ENCODE measurements around the gene LRRTM4. TPM values are rescaled to one million over a fixed set of nuclear protein-coding genes. Genes with fewer than 3 reads are reported as not detected.

Gene LRRTM4
- total RNA-seq, 2 donors from 2014 or later = 0.33 TPM; not detected in 1

GRCh38 chr2:77309725-77310124 lies 212.5 kb downstream of the LRRTM4 start:
- H3K9me3 ChIP-seq = no peaks in the 10 kb centered on the region
- H3K36me3 ChIP-seq (replicated peaks in 1 of 2; ENCODE audit: insufficient read depth in 1 of 2, low read depth in 2 of 2) = no peaks in the 10 kb centered on the region
- ATAC-seq = no peak
- TF ChIP-seq POLR2A (IDR thresholded peaks at IDR 0.05) = no peak
- no peak for TF ChIP-seq CTCF (IDR thresholded peaks at IDR 0.05)
- no peaks in the 10 kb centered on the region for H3K4me1 ChIP-seq
- no peak overlapping the region for H3K27ac ChIP-seq
- intact Hi-C loops (cut with DNase I) = no loop called here
- 56 to 79% methylated on average over 2 of the region's 2 CpGs for WGBS, 2 donors
- H3K4me3 ChIP-seq = no peak overlapping the region
- H3K27me3 ChIP-seq = no peaks in the 10 kb centered on the region
- no peak for DNase-seq

GRCh38 chr2:77301441-77301840 lies 220.7 kb downstream of the LRRTM4 start:
- TF ChIP-seq POLR2A (IDR thresholded peaks at IDR 0.05) = no peak
- TF ChIP-seq CTCF (IDR thresholded peaks at IDR 0.05) = no peak
- intact Hi-C loops (cut with DNase I) = no loop called here
- ATAC-seq (no peak), DNase-seq (no peak)
- Histone ChIP-seq H3K4me1 (no peaks in the 10 kb centered on the region), H3K27me3 (no peaks in the 10 kb centered on the region), H3K9me3 (no peaks in the 10 kb centered on the region), H3K27ac (no peak overlapping the region), H3K4me3 (no peak overlapping the region), H3K36me3 (replicated peaks in 1 of 2; ENCODE audit: insufficient read depth in 1 of 2, low read depth in 2 of 2) (no peaks in the 10 kb centered on the region)
- WGBS, 2 donors = 65 to 67% methylated on average over 1 of the region's 1 CpG

DNA sequence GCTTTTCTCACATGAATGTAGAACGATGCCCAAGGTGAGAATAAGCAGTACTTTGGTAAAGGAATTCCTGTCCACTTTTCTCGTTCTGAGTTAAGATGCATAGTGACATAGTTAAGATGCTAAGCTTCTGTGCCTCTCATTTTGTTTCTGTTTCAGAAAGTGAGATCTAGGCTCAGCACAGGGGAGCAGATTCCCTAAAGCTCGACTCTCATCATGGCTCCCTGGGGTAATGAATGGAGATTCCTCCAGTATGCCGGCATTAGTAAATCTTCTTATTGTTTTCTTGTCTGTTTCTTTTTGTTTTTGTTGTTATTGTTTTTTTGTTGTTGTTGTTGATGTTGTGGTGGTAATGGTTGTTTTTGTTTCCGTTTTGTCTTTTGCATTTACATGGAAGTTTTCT lies 225.4 kb downstream of the LRRTM4 start:
- intact Hi-C loops (cut with DNase I) = no loop called here
- Histone ChIP-seq H3K4me1 (no peaks in the 10 kb centered on the region), H3K4me3 (no peak overlapping the region), H3K27me3 (no peaks in the 10 kb centered on the region), H3K9me3 (no peaks in the 10 kb centered on the region), H3K36me3 (replicated peaks in 1 of 2; ENCODE audit: insufficient read depth in 1 of 2, low read depth in 2 of 2) (no peaks in the 10 kb centered on the region), H3K27ac (no peak overlapping the region)
- ATAC-seq (no peak), DNase-seq (no peak)
- TF ChIP-seq POLR2A (IDR thresholded peaks at IDR 0.05) = no peak
- TF ChIP-seq CTCF (IDR thresholded peaks at IDR 0.05) = no peak
- WGBS, 2 donors = 67 to 70% methylated on average over 5 of the region's 5 CpGs

DNA sequence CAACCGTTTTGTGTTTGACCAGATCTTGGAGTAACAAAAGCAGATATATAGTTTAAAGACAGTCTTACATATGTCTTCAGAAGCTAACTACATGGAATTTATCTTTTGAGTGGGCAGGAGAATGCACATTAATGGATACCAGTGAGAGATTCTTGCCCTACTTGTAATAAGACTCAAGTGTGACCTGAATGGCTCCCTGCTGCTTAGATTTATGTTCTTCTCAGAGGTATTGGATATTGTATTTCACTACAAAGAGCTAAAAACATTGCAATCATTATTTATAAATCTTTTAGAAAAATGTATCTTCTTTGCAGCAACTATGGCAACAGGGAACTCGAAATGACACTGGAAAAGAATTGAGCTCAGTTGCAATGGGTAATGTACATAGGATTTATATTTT lies 227.7 kb downstream of the LRRTM4 start:
- no peaks in the 10 kb centered on the region for H3K36me3 ChIP-seq (replicated peaks in 1 of 2; ENCODE audit: insufficient read depth in 1 of 2, low read depth in 2 of 2)
- no peaks in the 10 kb centered on the region for H3K27me3 ChIP-seq
- H3K4me3 ChIP-seq = no peak overlapping the region
- no peak for ATAC-seq
- no peaks in the 10 kb centered on the region for H3K4me1 ChIP-seq
- WGBS, 2 donors = 48% methylated on average over 2 of the region's 2 CpGs
- no peak for DNase-seq
- TF ChIP-seq CTCF (IDR thresholded peaks at IDR 0.05) (no peak), POLR2A (IDR thresholded peaks at IDR 0.05) (no peak)
- H3K27ac ChIP-seq = no peak overlapping the region
- intact Hi-C loops (cut with DNase I) = no loop called here
- no peaks in the 10 kb centered on the region for H3K9me3 ChIP-seq

- ATAC-seq (no peak), DNase-seq (no peak)
- Histone ChIP-seq H3K4me1 (no peaks in the 10 kb centered on the region), H3K36me3 (replicated peaks in 1 of 2; ENCODE audit: insufficient read depth in 1 of 2, low read depth in 2 of 2) (no peaks in the 10 kb centered on the region), H3K9me3 (no peaks in the 10 kb centered on the region), H3K27me3 (no peaks in the 10 kb centered on the region), H3K27ac (no peak overlapping the region), H3K4me3 (no peak overlapping the region)
- WGBS, 2 donors = 32 to 41% methylated on average over 1 of the region's 1 CpG
- TF ChIP-seq CTCF (IDR thresholded peaks at IDR 0.05) (no peak), POLR2A (IDR thresholded peaks at IDR 0.05) (no peak)
- intact Hi-C loops (cut with DNase I) = no loop called here
These were observed 237.8 kb downstream of the LRRTM4 start for GRCh38 chr2:77284353-77284752.
